Panc1 (cell line): Measurements from ENCODE around the gene NOTUM. TPM values are rescaled to one million over a fixed set of nuclear protein-coding genes. Genes with fewer than 3 reads are reported as not detected.
A peak's percentile ranks its signal among the peaks of the same experiment; 100 is the strongest.

Experiments
- ATAC-seq: fragments of 200-7000 bp; cut with Tn5 transposase; 2 replicates; pipeline ENCODE4 v1.9.1; 2020; ENCODE audit warnings: mild to moderate bottlenecking, moderate library complexity
- BruUV-seq: library from RNA; stranded (reverse); fragments of 400-500 nt; replicated peaks from 2 replicates; lab custom pipeline; 2021; lab: Mats Ljungman, UMichigan
- CTCF ChIA-PET: fragments of 300-600 bp; sonication (Branson Sonifier 250); formaldehyde crosslinking; loops from one replicate; lab custom pipeline; 2022; ENCODE audit warnings: antibody characterized with exemption; lab: Charles Lee
- POLR2A ChIA-PET: fragments of 300-600 bp; sonication (Branson Sonifier 250); formaldehyde crosslinking; loops from one replicate; lab custom pipeline; 2022; ENCODE audit warnings: antibody characterized with exemption; lab: Charles Lee
- DNase-seq: peaks from one replicate; pipeline ENCODE4 v3.0.0-alpha.2; 2010; ENCODE audit warnings: low read depth, low spot score
- H3K27ac ChIP-seq: 2 replicates; pipeline ENCODE4 v1.5.1; 2011; ENCODE audit warnings: mild to moderate bottlenecking, low read length, inconsistent platforms
- H3K27me3 ChIP-seq: fragments of 200-500 bp; sonication (Bioruptor generic); 2 replicates; pipeline ENCODE4 v1.6.0; 2014; ENCODE audit warnings: low read length, inconsistent platforms; ENCODE audit not compliant: control insufficient read depth, insufficient read depth
- H3K36me3 ChIP-seq: fragments of 200-500 bp; sonication (Bioruptor generic); 2 replicates; pipeline ENCODE4 v1.5.1; 2014; ENCODE audit warnings: inconsistent platforms, mild to moderate bottlenecking, low read length, moderate library complexity; ENCODE audit not compliant: control insufficient read depth, insufficient read depth
- H3K4me1 ChIP-seq: 2 replicates; pipeline ENCODE4 v1.5.1; 2011; ENCODE audit warnings: inconsistent platforms, mild to moderate bottlenecking, low read length, moderate library complexity; ENCODE audit not compliant: control insufficient read depth, insufficient read depth
- H3K4me3 ChIP-seq, 2 experiments: 2 replicates each; pipeline ENCODE4 v1.5.1; 2011 to 2012; ENCODE audit warnings: low read depth in 2 of 2, low read length in 2 of 2, mild to moderate bottlenecking in 2 of 2, inconsistent platforms in 1 of 2, moderate library complexity in 1 of 2
- H3K9me3 ChIP-seq: fragments of 200-500 bp; sonication (Bioruptor generic); 2 replicates; pipeline ENCODE4 v1.5.1; 2014; ENCODE audit warnings: low read depth, mild to moderate bottlenecking, inconsistent platforms, low read length, moderate library complexity; ENCODE audit not compliant: control insufficient read depth, insufficient read depth
- POLR2AphosphoS5 ChIP-seq: IDR thresholded peaks from 2 replicates; pipeline ENCODE4 v1.6.1; 2012; ENCODE audit warnings: mild to moderate bottlenecking, low read depth, low read length, moderate library complexity
- SIN3A ChIP-seq: IDR thresholded peaks from 2 replicates; pipeline ENCODE4 v1.6.1; 2012; ENCODE audit warnings: low read depth, mild to moderate bottlenecking, low read length, moderate library complexity, borderline replicate concordance; ENCODE audit not compliant: insufficient read depth
- TCF7L2 ChIP-seq: IDR thresholded peaks from 2 replicates; pipeline ENCODE4 v1.6.1; 2011; ENCODE audit warnings: mild to moderate bottlenecking, low read depth, low read length, inconsistent platforms
- in situ Hi-C: cut with HindIII; loops from 2 replicates; pipeline ENCODE4 v1.10.0; 2016; ENCODE audit warnings: low sequenced_read_pairs, low pct_unique_long_range_greater_than_20kb
- intact Hi-C: fragments of 100-400 bp; cut with micrococcal nuclease; formaldehyde crosslinking; loops from one replicate; pipeline ENCODE4 v1.10.0; 2022; ENCODE audit not compliant: unreplicated experiment
- total RNA-seq: library from RNA; stranded (reverse); gene quantifications from one replicate; pipeline ENCODE4 v1.2.1, GENCODE V29; 2021; ENCODE audit not compliant: unreplicated experiment
- TF ChIP-seq, protein P1 (sequence below): fragments of 450-650 bp; IDR thresholded peaks from 2 replicates; pipeline ENCODE4 v1.5.1; 2017; ENCODE audit warnings: mild to moderate bottlenecking
- TF ChIP-seq, protein P2 (sequence below), 2 experiments: IDR thresholded peaks; 2 replicates each; pipeline ENCODE4 v1.6.1; 2011 to 2012; ENCODE audit warnings: low read depth in 2 of 2, control low read depth in 1 of 2, low read length in 1 of 2, mild to moderate bottlenecking in 1 of 2, moderate library complexity in 1 of 2; ENCODE audit not compliant: insufficient read depth in 1 of 2

The NOTUM gene
- total RNA-seq, 1 experiment from 2014 or later = 2.0 TPM

DNA sequence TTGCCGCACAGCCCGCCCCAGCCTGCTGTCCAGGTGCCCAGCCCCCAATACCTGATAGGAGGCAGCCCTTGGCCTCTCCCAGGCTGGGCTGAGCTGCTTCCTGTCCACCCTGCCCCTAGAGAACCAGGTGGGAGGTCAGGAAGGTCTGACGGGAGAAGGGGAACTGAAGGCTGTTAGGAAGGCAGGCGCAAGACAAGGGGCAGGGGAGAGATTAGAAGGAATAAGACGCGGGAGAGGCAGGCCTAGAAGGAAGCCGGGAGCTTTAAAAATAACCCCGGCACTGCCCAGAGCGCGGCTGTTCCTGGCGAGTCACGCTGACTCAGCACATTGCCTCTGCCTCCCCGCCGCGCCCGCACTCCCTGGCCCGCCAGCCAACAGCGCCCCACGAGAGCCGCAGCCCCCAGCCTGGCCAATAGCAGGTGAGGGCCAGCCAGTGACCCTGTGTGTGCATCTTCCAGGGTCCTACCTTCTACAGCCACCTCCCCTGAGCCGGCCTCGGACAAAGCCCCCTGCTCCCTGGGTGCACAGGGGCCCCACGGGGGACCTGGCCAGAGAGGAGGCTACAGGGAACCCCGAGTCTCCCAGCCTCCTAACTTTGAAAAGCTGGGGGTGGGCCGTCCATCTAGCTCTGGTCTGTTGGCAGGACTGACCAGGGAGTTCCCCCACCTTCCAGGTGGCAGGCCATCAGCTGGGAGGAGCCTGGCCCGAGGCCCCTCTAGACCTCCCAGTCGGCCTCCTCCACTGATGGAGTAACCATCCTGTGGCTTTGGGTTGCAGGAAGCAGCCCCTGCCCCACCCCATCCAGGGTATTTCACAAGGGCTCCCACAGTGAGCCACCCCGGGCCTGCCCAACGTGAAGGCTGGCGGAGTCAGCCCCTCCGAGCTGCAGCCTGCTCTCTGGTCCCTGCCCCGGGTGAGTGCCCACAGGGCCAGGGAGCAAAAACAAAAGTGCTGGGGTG is 37.4 kb downstream of the NOTUM start:
- Histone ChIP-seq H3K4me1 (peaks cover 58% of the 10 kb centered on the region), H3K9me3 (no peaks in the 10 kb centered on the region), H3K4me3 (peak overlapping the region; percentile 26 to 42), H3K36me3 (peaks cover 2% of the 10 kb centered on the region; the same call in 1 of the 2 replicates), H3K27ac (peak overlapping the region; percentile 94), H3K27me3 (no peaks in the 10 kb centered on the region)
- ChIA-PET CTCF (interaction anchor here (0.6 to 1.2 kb wide), 3 partner anchors 13 to 181 kb away, joined by 3 to 7 read pairs (median 4); no protein-coding TSS in a partner anchor), POLR2A (interaction anchor here (0.5 to 1.1 kb wide), 6 partner anchors 8 to 219 kb away, joined by 3 to 13 read pairs (median 7); no protein-coding TSS in a partner anchor)
- in situ Hi-C loops = no loop called here
- intact Hi-C loops = no loop called here
- TF ChIP-seq, protein P1, sequence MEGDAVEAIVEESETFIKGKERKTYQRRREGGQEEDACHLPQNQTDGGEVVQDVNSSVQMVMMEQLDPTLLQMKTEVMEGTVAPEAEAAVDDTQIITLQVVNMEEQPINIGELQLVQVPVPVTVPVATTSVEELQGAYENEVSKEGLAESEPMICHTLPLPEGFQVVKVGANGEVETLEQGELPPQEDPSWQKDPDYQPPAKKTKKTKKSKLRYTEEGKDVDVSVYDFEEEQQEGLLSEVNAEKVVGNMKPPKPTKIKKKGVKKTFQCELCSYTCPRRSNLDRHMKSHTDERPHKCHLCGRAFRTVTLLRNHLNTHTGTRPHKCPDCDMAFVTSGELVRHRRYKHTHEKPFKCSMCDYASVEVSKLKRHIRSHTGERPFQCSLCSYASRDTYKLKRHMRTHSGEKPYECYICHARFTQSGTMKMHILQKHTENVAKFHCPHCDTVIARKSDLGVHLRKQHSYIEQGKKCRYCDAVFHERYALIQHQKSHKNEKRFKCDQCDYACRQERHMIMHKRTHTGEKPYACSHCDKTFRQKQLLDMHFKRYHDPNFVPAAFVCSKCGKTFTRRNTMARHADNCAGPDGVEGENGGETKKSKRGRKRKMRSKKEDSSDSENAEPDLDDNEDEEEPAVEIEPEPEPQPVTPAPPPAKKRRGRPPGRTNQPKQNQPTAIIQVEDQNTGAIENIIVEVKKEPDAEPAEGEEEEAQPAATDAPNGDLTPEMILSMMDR = no peak
- TF ChIP-seq SIN3A = peak; percentile 78; the same call in 1 of the 2 replicates
- no peak for DNase-seq
- BruUV-seq = no TSS peak
- ATAC-seq = peak; percentile 17

DNA sequence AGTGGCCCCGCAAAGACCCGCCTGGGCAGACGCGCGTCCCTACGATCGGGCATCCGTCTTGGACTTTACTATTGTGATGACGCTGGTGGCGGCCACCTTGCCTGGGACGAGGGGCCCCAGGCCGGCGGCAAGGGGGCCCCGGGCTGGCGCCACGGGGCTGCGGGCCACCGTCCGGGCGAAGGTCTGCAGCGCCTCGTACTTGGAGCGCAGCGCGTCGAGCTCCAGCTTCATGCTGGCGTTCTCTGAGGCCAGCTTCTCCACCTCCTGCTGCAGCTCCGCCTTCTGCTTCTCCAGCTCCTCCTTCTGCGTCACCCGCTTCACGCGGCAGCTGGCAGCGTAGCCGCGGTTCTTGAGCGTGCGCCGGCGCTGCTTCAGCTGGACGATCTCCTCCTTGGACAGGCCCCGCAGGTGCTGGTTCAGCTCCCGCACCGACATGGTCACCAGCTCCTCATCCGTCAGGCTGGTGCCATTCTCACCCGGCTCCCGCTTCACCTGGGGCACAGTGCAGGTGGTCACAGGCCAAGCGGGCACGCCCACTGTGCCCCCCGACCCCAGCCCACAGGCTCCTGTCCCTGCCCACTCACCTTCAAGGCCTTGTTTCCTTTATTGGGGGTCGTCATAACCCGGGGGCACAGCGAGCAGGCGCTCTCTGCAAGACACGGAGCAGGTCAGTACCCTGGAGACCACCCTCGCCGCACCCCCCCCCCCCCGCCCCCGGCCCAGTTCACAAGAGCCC is 38.3 kb downstream of the NOTUM start:
- no peak for ATAC-seq
- no TSS peak for BruUV-seq
- Histone ChIP-seq H3K36me3 (peaks cover 3% of the 10 kb centered on the region; the same call in 1 of the 2 replicates), H3K9me3 (no peaks in the 10 kb centered on the region), H3K27ac (peak overlapping the region; percentile 45; the same call in 1 of the 2 replicates), H3K4me3 (no peak overlapping the region; a peak in 1 of 4 replicates), H3K4me1 (peaks cover 60% of the 10 kb centered on the region), H3K27me3 (no peaks in the 10 kb centered on the region)
- 0 out of 2 replicates have a peak, but pooled peaks have one; percentile 18 for TF ChIP-seq POLR2AphosphoS5
- no peak for TF ChIP-seq SIN3A
- TF ChIP-seq, protein P2, sequence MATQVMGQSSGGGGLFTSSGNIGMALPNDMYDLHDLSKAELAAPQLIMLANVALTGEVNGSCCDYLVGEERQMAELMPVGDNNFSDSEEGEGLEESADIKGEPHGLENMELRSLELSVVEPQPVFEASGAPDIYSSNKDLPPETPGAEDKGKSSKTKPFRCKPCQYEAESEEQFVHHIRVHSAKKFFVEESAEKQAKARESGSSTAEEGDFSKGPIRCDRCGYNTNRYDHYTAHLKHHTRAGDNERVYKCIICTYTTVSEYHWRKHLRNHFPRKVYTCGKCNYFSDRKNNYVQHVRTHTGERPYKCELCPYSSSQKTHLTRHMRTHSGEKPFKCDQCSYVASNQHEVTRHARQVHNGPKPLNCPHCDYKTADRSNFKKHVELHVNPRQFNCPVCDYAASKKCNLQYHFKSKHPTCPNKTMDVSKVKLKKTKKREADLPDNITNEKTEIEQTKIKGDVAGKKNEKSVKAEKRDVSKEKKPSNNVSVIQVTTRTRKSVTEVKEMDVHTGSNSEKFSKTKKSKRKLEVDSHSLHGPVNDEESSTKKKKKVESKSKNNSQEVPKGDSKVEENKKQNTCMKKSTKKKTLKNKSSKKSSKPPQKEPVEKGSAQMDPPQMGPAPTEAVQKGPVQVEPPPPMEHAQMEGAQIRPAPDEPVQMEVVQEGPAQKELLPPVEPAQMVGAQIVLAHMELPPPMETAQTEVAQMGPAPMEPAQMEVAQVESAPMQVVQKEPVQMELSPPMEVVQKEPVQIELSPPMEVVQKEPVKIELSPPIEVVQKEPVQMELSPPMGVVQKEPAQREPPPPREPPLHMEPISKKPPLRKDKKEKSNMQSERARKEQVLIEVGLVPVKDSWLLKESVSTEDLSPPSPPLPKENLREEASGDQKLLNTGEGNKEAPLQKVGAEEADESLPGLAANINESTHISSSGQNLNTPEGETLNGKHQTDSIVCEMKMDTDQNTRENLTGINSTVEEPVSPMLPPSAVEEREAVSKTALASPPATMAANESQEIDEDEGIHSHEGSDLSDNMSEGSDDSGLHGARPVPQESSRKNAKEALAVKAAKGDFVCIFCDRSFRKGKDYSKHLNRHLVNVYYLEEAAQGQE (IDR thresholded peaks at IDR 0.05; ENCODE audit: insufficient read depth in 1 of 2, low read depth in 2 of 2, low read length in 1 of 2) = no peak
- no peak for TF ChIP-seq TCF7L2
- ChIA-PET CTCF (no interaction called here), POLR2A (interaction anchor here (0.5 kb wide), 1 partner anchor 218 kb away, joined by 10 read pairs; no protein-coding TSS in a partner anchor)
- intact Hi-C loops (no loop called here), in situ Hi-C loops (no loop called here)
- no peak for DNase-seq
